Activated T-cell treated with anti-CD3 and anti-CD28 coated beads for 24 hours (primary cell): Measurements from ENCODE around the gene TSPAN18.
A peak's percentile ranks its signal among the peaks of the same experiment; 100 is the strongest.

ENCODE experiments used
- DNase-seq: peaks from one replicate; pipeline ENCODE4 v3.0.0-alpha.2; 2020; ENCODE audit warnings: low read depth

The TSPAN18 gene

GRCh38 chr11:44848203-44848962 is 121.6 kb downstream of the TSPAN18 start:
- DNase-seq, result no peak

- DNase-seq, result no peak
These were observed 122.2 kb downstream of the TSPAN18 start for GRCh38 chr11:44848963-44849350.

DNA sequence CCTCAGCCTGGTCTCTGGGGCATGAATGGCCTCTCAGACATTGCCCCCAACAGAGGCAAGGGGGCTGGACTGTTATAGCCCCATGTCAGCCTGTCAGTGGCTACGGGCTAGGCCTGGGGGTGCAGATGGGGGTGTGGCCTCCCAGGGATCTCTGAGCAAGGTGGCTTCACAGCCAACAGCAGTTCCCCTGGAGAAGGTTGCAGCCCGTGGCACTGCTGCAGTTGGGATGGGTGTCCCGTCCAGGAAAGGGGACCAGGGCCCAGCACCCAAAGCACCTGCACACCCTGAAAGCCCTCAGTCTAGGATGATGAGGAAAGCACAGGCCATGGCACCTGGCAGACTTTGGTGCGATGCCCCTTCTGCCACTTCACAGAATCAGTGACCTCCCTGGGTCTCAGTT is 122.7 kb downstream of the TSPAN18 start:
- DNase-seq, result no peak

- DNase-seq, result no peak
These were observed 123.2 kb downstream of the TSPAN18 start for GRCh38 chr11:44849922-44850321.

DNA sequence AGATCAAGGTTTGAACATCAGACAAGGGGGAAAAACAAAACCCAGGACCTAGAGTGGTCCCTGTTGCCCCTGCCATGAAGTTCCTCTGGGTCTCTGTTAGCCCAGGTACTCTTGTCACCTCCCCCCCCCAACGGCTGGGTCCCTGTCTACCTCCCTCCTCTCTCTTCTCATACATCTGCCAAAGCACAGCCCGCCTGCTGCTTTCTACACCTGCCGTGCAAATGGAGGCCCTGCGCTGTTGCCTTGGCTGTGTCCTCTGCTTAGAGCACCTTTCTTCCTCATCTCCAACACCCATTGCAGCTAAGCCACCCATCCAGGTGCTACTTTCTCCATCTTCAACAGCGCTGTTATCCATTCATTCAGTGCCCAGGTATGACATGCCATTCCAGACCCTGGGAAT is 124.7 kb downstream of the TSPAN18 start:
- no peak for DNase-seq

- DNase-seq, result no peak
These were observed 125.5 kb downstream of the TSPAN18 start for GRCh38 chr11:44852159-44852747.

- DNase-seq, result no peak
These were observed 126.2 kb downstream of the TSPAN18 start for GRCh38 chr11:44852952-44853351.

GRCh38 chr11:44853666-44854065 is 126.9 kb downstream of the TSPAN18 start:
- no peak for DNase-seq

DNA sequence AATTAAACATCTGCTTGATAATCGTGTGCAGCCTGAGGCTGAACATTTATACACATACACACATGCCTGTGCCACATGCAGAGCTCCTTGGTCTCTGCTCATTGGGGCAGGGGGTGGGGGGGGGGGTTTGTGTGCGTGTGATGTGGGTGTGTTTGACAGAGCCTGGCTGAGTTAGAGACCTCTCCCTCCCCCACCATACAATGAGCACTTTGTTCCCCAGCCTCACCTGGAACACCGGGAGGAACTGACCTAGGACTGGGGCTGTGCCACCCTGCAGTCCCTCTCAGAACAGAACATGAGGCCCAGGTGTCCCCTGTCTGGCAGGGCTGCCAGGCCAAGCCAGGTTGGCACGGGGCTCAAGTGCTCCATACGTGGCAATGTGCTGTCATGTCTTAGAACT is 127.3 kb downstream of the TSPAN18 start:
- no peak for DNase-seq

DNA sequence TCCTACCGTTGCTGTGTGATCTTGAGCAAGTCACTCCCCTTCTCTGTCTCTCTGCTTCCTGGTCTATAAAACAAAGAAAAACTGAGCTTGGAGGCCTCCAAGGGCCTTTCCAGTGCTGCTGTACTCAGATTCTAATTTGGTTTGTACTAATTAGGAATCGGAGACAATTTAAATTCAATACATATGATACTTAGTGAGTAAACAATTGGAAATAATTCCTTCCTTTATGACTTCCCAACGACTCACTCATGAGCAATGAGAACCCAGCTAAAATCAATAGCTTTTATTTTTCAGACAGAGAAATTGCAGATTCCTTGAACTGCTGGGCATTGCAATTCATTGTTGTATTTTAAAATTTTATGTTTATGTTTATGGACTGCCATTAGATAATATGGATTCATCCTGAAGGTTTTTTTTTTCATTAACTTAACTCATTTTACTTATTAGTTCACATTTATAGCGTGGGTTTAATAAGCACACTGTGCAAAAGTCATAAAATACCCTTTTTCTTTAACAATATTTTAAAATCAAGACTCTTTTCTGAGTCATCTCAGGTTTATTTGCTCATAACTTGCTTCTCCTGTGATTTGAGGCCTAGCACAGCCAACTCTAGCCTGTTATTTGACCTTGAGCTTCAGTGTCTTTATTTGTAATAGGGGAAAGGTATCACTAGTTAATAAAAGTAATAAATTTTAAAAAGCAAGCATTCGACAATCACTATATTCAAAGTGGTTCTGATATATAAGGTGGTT is 128.2 kb downstream of the TSPAN18 start:
- no peak for DNase-seq

DNA sequence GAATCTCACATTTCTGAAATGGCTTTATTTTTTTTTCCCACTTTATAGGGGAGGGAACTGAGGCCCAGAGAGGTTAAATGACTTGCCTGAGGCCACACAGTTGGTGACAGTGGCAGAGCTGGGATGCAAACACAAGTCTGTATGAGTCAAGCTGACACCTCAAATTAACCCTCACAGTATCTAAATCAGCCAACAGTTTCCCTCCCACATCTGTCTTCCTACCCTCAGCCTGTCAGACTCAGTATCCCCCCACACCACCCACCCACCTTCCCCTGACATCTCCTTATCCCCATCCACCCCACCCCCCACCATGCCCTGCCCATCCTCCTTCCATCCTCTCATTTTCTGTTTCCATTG is 128.7 kb downstream of the TSPAN18 start:
- no peak for DNase-seq

DNA sequence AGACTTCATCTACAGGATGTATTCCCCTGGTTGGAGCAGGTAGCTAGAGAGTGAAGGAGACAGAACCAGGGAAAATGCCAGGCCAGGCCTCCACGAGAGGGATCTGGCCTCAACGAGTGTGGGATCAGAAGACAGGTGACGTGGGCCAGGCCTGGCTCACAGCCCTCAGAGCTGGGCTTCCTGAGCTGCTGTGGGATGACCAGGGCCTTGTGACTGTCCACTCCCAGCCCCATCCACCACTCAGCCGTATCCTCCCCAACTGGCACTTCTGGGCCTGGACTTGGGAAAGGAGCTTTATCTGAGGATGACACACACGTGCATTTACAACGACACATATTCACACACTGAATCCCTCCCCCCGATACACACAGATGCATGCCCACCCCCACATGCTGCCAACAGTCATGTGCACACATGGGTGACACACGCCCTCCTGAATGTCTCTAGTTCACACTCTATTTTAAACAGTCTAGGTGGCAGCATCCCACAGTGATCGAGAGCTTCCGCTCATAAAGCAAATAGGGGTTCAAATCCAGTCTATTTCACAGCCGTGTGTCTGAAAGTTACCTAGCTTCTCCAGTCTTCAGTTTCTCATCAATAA is 130.8 kb downstream of the TSPAN18 start:
- DNase-seq, result no peak

- DNase-seq, result no peak
These were observed 132.2 kb downstream of the TSPAN18 start for GRCh38 chr11:44858796-44859527.

- no peak for DNase-seq
These were observed 132.8 kb downstream of the TSPAN18 start for GRCh38 chr11:44859528-44859925.

DNA sequence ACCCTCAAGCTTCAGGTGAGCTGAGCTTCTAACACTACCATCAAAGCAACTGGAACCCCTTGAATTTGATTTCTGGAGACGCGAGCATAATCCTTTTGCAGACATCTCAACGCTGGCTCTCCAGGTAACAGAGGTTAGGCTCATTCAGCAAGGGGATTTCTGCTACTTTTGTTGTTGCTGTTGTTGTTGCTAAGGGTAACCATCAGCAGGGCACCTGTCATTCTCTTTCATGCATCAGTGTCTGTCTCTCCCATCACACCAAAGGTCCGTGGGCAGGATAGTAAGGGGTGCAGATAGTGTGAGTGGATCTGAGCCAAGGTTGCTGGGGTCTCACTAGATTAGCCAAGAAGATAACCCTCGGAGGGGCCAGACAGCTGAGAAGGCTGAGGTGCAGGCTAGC is 133.6 kb downstream of the TSPAN18 start:
- DNase-seq, result no peak

- DNase-seq, result peak; percentile 81
These were observed 135.2 kb downstream of the TSPAN18 start for GRCh38 chr11:44861849-44862557.

- DNase-seq, result no peak
These were observed 135.9 kb downstream of the TSPAN18 start for GRCh38 chr11:44862558-44863101.

DNA sequence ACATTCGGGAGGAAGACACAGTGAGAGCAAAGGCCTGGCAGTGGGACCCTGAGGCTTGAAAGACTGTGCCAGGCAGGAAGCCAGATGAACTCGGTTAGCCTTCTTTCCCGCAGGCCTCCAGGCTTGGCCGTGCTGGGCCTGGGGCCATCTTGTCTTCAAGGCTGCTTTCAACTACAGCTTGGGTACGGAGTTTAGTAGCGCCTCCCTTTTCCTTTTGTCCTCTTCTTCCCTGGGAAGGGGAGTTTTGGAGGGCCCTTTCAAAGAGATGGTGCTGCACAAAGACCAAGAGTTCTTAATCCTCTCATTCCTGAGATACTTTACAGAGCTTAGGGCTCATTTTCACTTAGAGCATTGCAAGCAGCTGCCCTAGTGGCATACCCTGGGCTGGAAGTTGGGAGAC is 136.5 kb downstream of the TSPAN18 start:
- no peak for DNase-seq

GRCh38 chr11:44865866-44866272 is 139.1 kb downstream of the TSPAN18 start:
- DNase-seq, result no peak

DNA sequence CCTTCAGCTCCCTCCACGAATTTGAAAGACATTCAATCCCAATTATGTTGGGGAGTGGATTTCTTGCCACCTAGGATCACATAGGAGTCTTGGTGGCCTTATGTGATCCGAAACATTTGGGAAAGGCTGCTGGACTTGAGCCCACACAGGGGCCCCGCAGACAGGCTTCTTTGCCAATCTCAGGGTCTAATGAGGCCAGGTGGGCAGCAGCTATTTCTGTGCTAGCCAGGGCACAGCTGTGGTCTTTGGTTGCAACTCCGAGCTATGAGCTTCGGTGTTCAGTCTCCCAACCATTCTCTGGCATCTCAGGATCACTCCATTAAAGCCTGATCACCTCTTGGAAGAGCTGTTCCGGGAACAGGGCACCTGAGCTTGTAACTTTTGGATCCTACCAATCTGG is 139.5 kb downstream of the TSPAN18 start:
- no peak for DNase-seq

GRCh38 chr11:44868021-44868420 is 141.3 kb downstream of the TSPAN18 start:
- DNase-seq, result no peak
